HG02981 (cell line): ENCODE data around the gene CDK5R2.

Experiments used
- ATAC-seq: cut with Tn5 transposase; IDR thresholded peaks from one replicate; pipeline ENCODE4 v1.9.1; 2021; ENCODE audit warnings: mild to moderate bottlenecking, moderate library complexity; ENCODE audit not compliant: unreplicated experiment

Gene CDK5R2

DNA sequence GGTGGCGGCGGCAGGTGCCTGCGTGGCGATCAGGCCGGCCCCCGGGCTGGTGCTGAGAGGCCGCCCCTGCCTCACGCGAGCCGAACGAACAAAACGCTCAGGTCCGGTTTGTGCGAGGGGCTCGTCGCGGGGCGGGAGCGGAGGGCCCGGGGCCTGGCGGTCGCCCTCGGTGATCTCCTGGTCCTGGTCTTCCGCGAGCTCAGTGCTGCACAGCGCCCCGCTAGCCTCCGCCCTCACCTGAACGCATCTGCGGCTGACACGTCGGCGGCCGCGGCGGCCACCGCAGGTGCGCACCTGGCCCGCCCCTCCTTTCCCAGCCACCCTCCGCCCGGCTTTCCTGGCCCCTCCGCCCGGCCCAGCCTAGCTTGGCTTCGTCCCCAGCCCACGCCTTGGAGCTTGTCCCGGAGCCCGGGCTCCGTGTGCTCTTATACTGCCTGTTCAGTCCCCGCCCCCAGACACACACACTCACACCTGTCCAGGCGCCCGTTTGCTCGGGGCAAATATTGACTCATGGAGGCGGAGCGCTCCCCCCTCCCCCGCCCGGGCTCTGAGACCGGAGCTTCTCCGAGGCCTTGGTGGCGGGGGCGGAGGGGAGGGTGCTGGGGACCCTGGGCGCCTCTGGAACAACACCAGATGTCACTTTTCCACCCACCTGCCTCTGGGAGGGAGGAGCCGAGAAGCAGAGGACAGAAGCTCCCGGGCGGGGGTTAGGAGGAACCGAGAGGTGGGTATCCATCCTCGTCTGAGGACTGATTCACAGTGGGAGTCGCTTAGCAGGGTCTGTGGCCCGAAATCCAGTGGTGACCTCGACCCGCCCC is 42.3 kb downstream of the CDK5R2 start:
- no peak for ATAC-seq

DNA sequence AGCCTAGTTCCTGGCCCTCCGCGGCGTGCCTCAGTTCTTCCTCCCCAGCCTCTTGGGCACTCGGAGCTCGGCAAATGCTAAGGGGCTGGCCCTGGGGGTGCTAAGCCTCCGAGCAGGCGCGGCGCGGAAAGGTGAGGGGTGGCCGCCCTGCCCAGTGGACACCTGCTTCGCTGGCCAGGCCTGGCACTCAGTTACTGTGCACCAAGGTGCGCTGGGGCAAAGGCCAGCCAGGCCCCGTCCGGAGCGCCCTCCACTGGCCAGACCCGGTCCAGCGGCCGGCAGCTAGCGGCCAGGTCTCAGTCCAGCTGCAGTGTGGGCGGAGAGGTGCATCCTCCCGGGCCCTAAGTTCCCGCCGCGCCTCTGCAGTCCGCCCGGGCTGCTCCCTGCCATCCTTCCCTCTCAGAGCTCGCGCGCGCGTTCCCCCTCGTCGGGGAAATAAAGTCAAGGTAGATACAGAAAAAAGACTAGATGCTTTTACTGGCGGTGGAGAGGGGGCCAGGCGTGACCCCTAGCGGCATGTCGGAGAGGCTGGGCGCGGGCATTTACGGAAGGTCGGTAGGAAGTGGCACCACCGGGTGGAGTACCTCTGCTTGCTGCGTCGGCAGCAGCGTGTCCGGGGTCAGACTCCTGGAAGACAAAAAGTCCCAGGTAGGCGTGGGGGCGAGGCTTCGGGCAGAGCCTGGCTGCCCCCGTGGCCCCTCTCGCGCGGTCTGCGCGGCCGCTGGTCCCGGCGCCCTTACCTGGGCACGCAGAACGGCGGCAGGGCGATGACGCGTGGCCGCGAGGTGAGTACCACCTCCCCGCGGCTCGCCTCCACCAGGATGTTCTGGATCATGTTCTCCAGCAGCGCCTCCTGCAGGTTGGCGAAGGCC is 43.2 kb downstream of the CDK5R2 start:
- no peak for ATAC-seq

DNA sequence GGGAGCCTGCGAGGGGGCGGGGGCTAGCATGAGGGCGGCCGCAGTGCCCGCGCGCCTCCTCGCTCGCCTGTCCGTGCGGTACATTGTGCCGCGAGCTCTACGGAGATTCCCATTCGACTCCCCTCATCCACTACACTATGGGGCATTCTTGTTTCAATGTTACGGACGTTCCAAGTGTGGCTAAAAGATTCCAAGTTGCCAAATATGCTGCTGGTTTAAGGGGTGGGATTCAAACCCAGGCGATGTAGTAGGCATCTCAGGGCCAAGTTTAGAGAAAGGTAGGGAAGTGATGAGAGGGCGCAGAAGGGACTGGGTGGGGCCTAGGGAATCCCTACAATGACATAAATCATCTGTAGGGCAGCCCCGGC is 43.8 kb downstream of the CDK5R2 start:
- ATAC-seq: no peak

DNA sequence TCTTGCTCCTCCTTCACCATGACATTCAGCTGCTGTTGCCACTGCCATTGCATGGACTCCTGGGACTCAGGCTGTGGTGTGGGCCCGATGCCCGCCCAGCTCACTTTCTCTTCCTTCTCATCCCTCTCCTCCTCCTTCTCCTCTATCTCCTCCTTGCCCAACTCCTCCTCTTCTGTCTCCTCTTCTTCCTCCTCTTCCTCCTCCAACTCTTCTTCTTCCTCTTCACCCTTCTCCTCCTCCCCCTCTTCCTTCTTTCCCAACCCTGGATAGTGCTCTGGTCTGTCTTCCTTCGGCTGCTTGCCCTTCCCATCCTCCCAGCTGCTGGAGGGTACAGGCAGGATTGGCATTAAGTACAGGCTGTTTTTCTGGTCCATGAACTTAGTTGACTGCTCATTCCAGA is 44.5 kb downstream of the CDK5R2 start:
- no peak for ATAC-seq

DNA sequence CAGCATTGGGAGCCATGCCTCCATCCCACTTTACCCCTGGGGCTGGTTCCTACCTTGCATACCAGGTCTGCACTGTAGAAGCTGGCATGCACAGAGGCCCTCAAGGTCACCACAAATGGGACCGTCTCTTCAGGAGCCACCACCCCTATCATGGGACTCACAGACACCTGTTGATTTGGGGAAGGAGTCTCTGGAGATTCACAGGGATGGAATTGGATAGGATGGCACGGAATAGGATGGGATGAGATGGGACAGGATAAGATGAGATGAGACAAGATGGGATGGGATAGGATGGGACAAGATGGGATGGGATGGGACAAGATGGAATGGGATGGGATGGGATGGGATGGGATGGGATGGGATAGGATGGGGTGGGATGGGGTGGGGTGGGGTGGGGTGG is 49.8 kb downstream of the CDK5R2 start:
- ATAC-seq: no peak

DNA sequence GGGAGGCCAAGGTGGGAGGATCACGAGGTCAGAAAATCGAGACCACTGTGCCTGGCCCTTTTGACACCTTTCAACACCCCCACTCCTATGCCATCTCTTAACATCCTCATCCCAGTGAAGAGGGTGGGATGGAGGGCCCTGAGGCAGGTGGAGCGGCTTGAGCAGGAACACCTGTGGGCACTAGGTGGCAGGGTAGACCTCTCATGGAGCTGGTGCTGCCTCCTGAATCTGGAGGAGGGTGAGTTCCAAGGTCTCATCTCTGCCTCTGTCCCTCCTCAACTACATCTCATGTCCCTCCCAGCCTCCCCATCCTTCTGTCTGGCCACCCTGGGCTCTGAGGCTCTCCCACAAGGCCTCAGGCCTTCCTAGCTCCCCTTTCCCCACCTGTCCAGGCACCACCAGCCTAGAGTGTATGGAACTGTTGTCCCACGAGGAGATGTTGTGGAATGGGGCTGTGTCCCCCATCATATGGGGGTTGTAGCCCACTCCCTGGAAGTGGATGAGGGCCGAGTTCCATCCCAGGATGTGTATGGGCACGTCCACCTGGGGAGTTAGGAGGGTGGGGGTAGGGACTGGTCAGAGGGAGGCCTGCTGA is 50.8 kb downstream of the CDK5R2 start:
- no peak for ATAC-seq

DNA sequence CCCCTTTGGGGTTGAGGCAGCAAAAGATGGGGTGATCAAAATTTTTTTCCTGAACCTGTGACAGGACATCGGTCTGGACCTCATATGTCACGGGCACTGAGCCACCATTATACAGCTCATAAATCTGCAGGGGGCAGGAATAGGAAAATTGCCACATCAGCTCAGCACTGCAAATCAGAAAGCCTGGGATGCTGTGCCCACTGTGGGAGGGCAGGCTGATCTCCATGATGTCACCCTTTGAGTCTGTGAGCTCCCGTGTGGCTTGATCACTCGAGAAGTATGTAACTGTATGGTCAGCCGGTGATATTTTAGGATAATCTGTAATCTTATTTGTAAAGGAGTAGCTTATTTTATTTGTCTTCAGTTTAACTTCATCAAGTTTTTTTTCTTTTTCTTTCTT is 51.4 kb downstream of the CDK5R2 start:
- ATAC-seq: no peak
